ENCODE measurements around the gene CELF4. TPM values are rescaled to one million over a fixed set of nuclear protein-coding genes. Genes with fewer than 3 reads are reported as not detected.

Gene CELF4
- total RNA-seq, 1 experiment from 2014 or later, result not detected

DNA sequence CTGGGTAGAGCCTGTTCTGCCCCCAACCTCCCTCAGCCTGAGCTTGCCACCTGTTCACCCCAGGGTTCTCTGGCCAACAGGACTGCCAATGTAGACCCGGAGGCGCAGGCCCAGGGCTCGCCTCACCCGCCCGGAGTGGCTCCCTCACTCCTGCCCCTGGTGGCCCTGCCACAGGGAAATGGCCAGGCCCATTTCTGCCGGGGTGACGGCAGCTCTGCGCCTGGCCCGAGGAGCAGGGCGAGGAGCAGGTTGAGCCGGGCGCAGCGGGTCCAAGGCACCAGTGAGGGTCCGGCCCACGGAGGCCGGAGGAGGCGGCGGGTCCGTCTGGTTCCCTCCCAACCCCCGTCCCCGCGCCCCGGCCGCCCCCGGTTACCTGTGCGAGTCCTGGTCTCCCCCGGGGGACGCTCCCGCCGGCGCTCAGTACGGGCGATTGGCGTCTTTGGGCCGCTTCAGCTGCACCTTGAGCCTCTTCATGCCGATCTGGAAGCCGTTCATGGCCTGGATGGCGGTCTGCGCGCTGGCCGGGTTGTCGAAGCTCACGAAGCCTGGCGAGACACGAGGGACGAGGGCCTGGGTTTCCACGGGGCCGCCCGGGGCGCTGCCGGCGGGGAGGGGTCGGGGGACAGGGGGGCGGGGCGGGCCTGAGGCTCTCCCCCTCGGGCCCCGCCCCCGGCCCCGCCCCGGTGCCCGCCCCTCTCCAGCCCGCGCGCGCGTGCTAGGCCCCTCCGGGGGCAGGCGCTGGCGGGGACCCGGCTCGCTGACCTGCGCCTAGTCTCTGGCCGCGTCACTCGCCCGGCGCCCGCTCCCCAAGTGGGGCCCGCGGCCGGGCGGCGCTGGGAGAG is 312.0 kb downstream of the CELF4 start:
- H3K27me3 ChIP-seq (replicated peaks), result 0 out of 2 replicates have a peak, but pooled peaks cover 5% of the 10 kb centered on the region
- H3K4me1 ChIP-seq (replicated peaks), result no peaks in the 10 kb centered on the region
- no peak for DNase-seq (ENCODE audit: low read depth in 1 of 2, low spot score in 2 of 2)

DNA sequence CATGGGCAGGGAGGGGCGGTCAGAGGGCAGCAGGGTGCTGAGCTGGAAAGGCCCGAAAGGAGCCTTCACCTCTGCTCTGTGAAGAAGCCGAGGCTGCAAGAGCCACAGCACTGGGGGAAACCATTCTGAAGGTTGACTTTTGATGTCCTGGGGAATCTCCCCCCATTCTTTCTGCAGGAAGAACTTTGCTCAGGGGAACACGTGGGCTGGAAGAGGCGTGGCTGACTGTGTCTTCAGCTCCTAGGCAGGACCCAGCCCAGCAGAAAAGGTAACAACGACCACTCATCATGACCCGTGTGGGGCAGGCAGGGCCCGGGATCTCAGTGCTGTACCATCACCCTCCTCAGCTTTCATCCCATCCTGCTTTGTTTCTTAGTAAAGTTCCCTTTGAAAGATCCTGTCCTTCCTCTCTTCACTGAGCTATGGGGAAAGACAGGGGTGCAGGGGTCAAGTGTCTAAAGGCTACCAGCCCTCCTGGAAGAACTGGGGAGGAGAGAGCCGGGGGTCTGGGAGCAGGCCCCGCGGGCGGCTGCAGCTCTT is 312.7 kb downstream of the CELF4 start:
- H3K9me3 ChIP-seq (replicated peaks), result no peaks in the 10 kb centered on the region
- no peak overlapping the region for H3K4me3 ChIP-seq
- H3K36me3 ChIP-seq, result no peaks in the 10 kb centered on the region
- H3K27ac ChIP-seq, result no peak overlapping the region
- H3K4me1 ChIP-seq (replicated peaks), result no peaks in the 10 kb centered on the region
- DNase-seq (ENCODE audit: low read depth in 1 of 2, low spot score in 2 of 2), result no peak
- 0 out of 2 replicates have a peak, but pooled peaks cover 5% of the 10 kb centered on the region for H3K27me3 ChIP-seq (replicated peaks)

More for the DNA sequence above, 312.0 kb downstream of the CELF4 start:
- H3K4me3 ChIP-seq, result no peak overlapping the region
- no peaks in the 10 kb centered on the region for H3K36me3 ChIP-seq
- H3K27ac ChIP-seq, result no peak overlapping the region
- H3K9me3 ChIP-seq (replicated peaks), result no peaks in the 10 kb centered on the region

DNA sequence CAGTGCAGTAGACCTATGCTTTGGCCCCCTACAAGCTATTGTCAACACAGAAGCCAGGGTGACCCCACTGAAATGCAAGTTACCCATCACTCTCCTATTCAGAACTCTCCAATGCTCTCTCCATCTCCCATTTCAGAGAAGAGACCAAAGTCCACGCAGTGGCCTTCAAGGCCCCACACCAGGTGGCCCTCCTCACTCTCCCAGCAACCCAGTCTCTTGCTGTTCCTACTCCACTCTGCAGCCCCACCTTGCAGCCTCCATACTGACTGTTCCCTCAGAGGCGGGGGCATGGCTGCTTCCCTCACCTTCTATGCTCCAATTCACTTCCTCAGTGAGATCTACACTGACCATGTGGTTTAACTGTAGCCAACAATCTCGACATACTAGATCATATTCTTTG is 313.3 kb downstream of the CELF4 start:
- H3K27ac ChIP-seq, result no peak overlapping the region
- DNase-seq (ENCODE audit: low read depth in 1 of 2, low spot score in 2 of 2), result no peak
- no peaks in the 10 kb centered on the region for H3K36me3 ChIP-seq
- no peaks in the 10 kb centered on the region for H3K4me1 ChIP-seq (replicated peaks)
- H3K4me3 ChIP-seq, result no peak overlapping the region
- no peaks in the 10 kb centered on the region for H3K9me3 ChIP-seq (replicated peaks)
- 0 out of 2 replicates have a peak, but pooled peaks cover 5% of the 10 kb centered on the region for H3K27me3 ChIP-seq (replicated peaks)

DNA sequence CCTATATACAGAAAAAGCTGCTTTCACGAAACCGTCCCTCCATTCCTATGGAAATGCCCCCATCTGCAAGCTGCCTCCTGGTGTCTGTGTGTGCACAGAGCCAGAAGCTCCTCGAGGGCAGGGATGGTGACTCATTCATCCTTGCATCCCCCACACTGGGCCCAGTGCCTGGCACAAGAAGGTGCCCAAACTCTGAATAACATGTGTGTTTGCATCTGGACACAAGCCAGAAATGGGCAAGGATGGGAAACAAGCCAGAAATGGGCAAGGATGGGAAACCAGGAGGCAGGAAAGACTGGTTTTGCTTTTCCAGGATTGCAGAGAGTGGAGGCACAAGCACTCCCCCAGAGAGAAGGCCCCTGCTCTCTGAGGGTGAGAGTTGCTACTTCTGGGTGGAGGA is 313.9 kb downstream of the CELF4 start:
- no peaks in the 10 kb centered on the region for H3K4me1 ChIP-seq (replicated peaks)
- no peak overlapping the region for H3K4me3 ChIP-seq
- H3K9me3 ChIP-seq (replicated peaks), result no peaks in the 10 kb centered on the region
- no peak overlapping the region for H3K27ac ChIP-seq
- no peak for DNase-seq (ENCODE audit: low read depth in 1 of 2, low spot score in 2 of 2)
- H3K27me3 ChIP-seq (replicated peaks), result no peaks in the 10 kb centered on the region
- H3K36me3 ChIP-seq, result no peaks in the 10 kb centered on the region

DNA sequence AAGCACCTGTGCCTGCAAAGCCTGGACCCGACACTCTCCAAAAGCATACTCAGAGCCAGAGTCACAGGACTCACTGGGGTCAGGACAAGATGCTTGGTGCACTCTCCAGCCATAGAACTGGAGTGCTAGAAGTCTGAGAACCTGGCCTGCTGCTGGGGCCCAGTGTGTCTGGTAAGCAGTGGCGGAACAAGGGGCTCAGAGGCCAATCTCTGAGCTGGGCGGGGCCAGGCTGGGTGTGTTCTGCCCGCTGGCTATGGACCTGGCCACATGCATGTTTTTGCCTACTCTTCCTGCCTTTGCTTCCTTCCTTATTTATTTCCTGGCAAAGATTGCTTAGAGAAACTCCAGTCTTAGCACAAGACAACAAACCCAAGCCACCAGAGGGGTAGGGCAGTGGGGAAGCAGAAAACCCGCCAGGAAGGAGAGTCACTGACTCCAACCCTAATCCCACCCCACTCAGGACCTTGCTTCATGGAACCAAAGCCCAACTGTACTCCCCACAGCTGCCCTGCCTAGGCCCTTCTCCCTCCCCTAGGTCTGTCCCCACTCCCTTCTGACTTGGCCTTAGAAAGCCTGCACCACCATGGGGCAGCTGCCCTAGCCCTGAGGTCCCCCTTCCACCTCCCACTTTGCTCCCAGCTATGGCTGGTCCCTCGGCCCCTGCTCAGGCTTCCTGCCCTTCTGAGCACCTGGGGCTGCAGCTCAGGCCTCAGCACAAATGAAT is 315.5 kb downstream of the CELF4 start:
- Histone ChIP-seq H3K27ac (no peak overlapping the region), H3K4me1 (replicated peaks) (no peaks in the 10 kb centered on the region), H3K36me3 (no peaks in the 10 kb centered on the region), H3K9me3 (replicated peaks) (no peaks in the 10 kb centered on the region), H3K4me3 (no peak overlapping the region), H3K27me3 (replicated peaks) (no peaks in the 10 kb centered on the region)
- no peak for DNase-seq (ENCODE audit: low read depth in 1 of 2, low spot score in 2 of 2)

DNA sequence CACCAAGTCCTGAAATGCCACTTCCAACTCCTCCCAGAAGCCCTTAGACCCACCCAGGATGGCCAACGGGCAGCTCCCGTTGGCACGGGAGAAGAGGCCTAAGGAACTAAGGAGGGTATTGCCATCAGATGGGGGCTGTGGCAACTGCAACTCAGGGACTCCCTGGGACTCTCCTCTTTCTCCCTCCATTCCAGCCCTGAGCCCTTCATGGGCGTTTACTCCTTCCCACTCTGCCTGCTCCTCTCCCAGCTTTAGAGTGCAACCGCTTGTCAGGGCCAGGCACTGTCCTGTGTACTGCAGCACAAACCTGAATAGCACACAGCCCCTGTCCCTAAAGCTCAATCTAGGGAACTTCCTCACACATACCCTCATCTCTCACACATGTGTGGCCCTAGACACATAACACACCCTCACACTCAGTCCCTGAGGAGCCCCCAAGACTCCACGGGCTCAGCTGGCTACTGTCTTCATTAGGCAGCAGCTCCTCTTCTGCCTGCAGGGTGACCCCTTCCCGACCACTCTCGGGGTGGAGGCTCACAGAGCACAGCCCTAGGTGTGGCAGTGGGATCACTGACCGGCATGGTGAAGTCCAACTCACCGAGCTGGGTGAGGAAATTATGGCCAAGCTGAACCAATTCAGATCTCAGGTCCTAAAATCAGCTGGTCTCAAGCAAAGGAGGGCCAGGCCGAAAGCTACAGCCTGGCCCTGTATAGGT is 316.3 kb downstream of the CELF4 start:
- H3K9me3 ChIP-seq (replicated peaks), result no peaks in the 10 kb centered on the region
- no peaks in the 10 kb centered on the region for H3K4me1 ChIP-seq (replicated peaks)
- H3K36me3 ChIP-seq, result no peaks in the 10 kb centered on the region
- no peak overlapping the region for H3K4me3 ChIP-seq
- no peak overlapping the region for H3K27ac ChIP-seq
- DNase-seq (ENCODE audit: low read depth in 1 of 2, low spot score in 2 of 2), result no peak
- no peaks in the 10 kb centered on the region for H3K27me3 ChIP-seq (replicated peaks)

DNA sequence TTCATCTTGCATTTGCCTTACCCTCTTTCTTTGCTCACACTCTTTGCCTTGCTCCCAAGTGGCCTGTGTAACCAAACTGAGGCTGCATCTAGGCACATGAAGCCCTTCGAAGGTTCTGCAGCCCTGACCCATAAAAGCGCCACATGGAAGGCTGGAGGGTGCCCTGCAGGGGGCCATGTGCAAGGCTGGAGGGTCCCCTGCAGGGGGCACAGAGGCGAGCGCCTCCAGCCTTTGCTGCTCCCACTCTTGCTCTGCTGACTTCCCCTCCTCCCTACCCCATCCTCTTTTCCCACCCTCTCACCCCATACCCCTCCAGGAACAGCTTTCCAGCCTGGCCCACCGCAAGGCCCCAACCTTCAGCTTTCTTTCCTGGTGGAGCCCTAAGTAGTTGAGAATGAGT is 317.3 kb downstream of the CELF4 start:
- H3K27me3 ChIP-seq (replicated peaks), result no peaks in the 10 kb centered on the region
- no peaks in the 10 kb centered on the region for H3K9me3 ChIP-seq (replicated peaks)
- no peak for DNase-seq (ENCODE audit: low read depth in 1 of 2, low spot score in 2 of 2)
- H3K4me1 ChIP-seq (replicated peaks), result no peaks in the 10 kb centered on the region
- no peak overlapping the region for H3K27ac ChIP-seq
- no peak overlapping the region for H3K4me3 ChIP-seq
- no peaks in the 10 kb centered on the region for H3K36me3 ChIP-seq

DNA sequence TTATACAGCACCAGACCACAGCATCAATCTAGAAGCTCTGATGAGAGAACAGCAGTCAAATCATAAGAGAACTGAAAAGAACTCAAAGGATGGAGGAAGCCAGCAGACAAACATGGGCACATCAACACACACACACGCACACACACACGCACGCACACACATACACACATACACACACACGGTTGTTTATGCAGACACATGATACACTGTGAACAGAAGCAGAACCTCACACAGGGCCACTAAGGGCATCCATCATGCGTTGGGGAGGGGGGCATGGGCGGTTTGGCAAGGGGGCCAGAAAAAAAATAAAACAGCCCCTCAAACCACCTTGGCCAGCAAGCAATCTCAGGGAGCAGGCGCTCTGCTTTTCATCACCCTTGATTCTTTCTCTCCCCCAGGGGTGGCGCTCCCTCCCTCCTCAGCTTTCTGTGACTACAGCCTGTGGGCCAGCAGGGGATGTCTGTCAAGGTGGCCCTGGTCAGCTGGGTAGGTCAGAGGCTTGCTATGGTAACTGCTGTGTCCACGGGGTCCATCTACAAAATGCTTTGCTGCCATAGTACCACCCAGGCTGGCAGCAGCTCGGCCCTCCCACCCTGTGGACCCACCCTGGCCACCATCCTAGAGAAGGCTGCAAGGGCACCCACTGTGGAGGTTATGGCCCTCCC is 318.0 kb downstream of the CELF4 start:
- no peaks in the 10 kb centered on the region for H3K27me3 ChIP-seq (replicated peaks)
- H3K4me3 ChIP-seq, result no peak overlapping the region
- DNase-seq (ENCODE audit: low read depth in 1 of 2, low spot score in 2 of 2), result no peak
- H3K27ac ChIP-seq, result no peak overlapping the region
- H3K36me3 ChIP-seq, result no peaks in the 10 kb centered on the region
- no peaks in the 10 kb centered on the region for H3K9me3 ChIP-seq (replicated peaks)
- H3K4me1 ChIP-seq (replicated peaks), result no peaks in the 10 kb centered on the region

DNA sequence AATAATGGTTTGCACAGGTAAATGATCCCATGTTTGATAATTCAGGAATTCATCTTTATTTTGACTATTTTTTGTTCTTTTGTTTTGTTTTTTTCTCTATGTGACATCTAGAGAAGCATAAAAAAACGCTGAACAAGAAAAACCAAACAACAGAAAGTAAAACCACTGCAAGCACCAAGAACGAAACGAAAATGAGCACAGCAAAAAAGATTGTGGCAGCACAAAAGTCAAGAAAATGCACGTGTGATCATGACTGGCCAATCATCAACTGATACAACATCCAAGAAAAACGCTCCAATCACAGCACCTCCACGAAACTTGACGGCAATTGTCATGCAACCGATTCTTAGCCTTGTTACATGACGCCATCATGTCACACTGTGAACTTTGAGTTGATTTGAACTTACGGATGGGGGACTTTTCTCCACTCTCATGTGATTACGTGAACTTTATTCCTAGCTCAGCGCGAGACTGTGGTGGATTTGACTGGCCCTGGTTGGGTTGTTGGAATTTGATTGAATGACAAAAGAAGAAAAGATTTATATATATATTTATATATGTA is 318.7 kb downstream of the CELF4 start:
- no peak for DNase-seq (ENCODE audit: low read depth in 1 of 2, low spot score in 2 of 2)
- H3K27me3 ChIP-seq (replicated peaks), result no peaks in the 10 kb centered on the region
- no peaks in the 10 kb centered on the region for H3K4me1 ChIP-seq (replicated peaks)
- no peaks in the 10 kb centered on the region for H3K9me3 ChIP-seq (replicated peaks)
- H3K4me3 ChIP-seq, result no peak overlapping the region
- H3K36me3 ChIP-seq, result no peaks in the 10 kb centered on the region
- H3K27ac ChIP-seq, result no peak overlapping the region

DNA sequence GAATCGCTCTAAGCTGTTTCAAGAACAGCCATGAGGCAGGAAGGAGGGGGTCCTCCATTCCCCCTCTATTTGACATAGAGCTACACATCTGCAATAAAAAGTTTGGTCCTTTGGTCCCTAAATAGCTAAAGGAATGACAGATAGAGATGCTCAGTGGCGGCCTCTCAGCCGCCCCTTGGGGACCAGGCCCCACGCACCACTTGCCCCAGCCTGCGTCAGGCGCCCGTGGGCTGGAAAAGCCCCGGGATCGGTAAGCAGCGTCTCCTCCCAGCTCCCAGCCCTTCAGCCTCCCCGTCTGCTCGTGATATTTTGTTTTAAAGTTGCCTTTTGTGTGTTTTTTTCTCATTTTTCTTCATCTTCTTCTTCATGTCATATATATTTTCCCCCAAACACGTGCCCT is 321.0 kb downstream of the CELF4 start:
- H3K4me3 ChIP-seq, result no peak overlapping the region
- no peak for DNase-seq (ENCODE audit: low read depth in 1 of 2, low spot score in 2 of 2)
- H3K36me3 ChIP-seq, result no peaks in the 10 kb centered on the region
- no peaks in the 10 kb centered on the region for H3K27me3 ChIP-seq (replicated peaks)
- H3K27ac ChIP-seq, result no peak overlapping the region
- H3K9me3 ChIP-seq (replicated peaks), result no peaks in the 10 kb centered on the region
- no peaks in the 10 kb centered on the region for H3K4me1 ChIP-seq (replicated peaks)

DNA sequence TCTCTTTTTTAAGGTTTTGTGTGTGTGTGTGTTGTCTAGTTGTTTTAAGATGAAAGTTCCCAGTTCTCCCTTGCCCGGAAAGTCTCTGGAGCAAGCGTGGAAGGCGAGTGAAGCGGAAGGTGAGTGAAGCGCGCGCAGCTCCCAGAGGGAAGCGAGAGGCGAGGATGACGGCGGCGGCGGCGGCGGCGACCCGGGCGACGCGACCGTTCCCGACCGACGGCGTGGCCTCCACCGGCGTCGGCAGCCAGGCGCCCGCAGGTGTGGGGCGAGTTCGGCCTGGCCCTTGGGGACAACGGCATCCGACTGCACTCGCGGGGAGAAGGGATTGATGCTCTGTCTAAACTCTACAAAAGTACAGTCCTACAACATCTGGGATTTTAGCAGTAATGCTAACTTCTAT is 321.9 kb downstream of the CELF4 start:
- Histone ChIP-seq H3K36me3 (no peaks in the 10 kb centered on the region), H3K9me3 (replicated peaks) (no peaks in the 10 kb centered on the region), H3K27me3 (replicated peaks) (no peaks in the 10 kb centered on the region), H3K4me3 (no peak overlapping the region), H3K4me1 (replicated peaks) (no peaks in the 10 kb centered on the region), H3K27ac (no peak overlapping the region)
- DNase-seq (ENCODE audit: low read depth in 1 of 2, low spot score in 2 of 2), result no peak

DNA sequence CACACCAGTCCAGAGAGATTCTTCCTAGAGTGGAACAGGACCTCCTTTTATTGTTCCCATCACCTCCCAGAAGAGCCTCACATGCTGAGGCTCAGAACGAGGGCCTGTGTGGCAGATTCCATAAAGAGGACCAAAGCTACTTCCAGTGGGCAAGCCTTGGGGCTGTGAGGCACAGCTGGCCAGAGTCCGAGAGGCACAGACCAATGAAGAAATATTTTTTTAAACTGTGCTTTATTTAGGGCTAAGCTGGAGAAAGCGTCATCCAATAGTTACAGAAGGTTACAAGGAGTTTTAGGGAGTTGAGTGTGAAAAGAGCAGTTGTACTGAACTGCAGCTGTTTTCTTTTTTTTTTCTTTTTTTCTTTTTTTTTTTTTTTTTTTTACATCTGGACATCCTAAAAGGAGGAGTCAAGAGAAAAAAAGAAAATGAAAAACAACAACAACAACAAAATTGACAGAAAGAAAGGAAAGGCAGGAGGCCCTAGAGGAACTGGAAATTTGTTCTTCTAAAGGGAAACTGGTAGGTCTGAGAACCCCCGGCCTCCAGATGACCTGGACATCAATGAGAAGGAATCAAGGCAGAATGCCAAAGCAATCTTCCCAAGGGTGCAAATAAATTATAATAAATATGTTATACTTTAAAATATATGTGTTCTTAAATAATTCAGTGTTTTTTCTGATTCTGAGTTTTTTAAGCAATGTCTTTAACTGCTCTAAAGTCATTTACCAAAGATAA is 322.6 kb downstream of the CELF4 start:
- H3K4me1 ChIP-seq (replicated peaks), result no peaks in the 10 kb centered on the region
- H3K27me3 ChIP-seq (replicated peaks), result no peaks in the 10 kb centered on the region
- no peak overlapping the region for H3K27ac ChIP-seq
- no peaks in the 10 kb centered on the region for H3K9me3 ChIP-seq (replicated peaks)
- H3K4me3 ChIP-seq, result no peak overlapping the region
- no peak for DNase-seq (ENCODE audit: low read depth in 1 of 2, low spot score in 2 of 2)
- H3K36me3 ChIP-seq, result no peaks in the 10 kb centered on the region

Data from SJSA1 (cell line).